HG03108 (cell line): ENCODE data around the gene SLC9A9.

ENCODE experiments used
- ATAC-seq: cut with Tn5 transposase; IDR thresholded peaks from one replicate; pipeline ENCODE4 v1.9.1; 2021; ENCODE audit warnings: moderate library complexity; ENCODE audit not compliant: unreplicated experiment

The SLC9A9 gene

DNA sequence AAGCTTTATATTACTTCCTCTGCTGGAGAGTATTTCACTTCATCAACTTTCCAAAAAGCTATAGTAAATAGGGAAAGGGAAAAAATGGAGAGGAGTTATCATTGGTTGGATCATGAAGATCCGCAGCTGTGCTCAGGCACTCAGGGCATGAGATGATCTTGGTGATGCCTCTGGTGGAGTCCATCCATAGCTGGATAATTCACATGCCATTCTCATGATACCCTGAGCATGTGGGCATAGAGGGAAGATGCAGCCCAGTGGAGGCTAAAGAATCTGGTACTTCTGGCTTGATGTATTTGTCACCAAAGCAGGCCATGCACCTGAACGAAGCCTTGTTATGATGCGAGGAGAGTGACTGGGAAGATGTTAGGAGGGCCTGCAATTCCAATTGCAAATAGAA is 578.5 kb downstream of the SLC9A9 start:
- no peak for ATAC-seq

DNA sequence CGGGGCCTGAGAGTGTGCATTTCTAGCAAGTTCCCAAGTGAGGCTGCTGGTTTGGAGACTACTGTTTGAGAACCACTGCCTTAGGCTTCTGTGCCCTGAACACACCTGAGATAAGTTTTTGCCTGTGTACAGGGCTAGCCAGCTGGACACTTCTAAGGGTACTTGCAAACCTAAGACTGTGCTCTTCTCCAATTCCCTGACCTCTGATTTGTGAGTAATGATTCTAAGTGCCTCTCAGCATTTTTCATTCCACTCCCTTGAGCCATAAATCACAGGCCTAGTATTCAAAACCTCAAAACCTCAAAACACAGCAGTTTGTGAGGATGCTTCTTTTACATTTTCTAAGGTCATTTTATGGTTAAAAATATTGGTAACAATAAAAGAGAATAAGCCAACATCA is 580.3 kb downstream of the SLC9A9 start:
- ATAC-seq = no peak

DNA sequence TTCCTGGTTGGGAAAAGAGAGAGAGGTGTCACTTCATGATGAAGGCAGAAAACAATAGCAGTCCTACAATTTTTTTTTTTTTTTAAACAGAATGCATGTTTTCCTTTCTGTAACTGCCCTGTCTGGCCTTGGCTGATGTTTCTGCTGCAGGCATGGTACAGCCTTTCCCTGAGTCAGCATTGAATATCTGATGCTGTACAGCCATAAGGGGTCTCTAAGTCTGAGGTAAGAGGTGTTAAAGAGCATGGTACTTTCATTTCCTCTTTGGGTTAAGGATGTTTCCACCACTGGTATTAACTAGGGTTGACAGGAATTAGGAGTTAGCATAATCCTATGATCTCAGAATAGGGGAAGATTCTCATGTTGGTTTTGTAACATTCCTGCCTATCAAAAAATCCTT is 581.3 kb downstream of the SLC9A9 start:
- peak; percentile 57 for ATAC-seq

DNA sequence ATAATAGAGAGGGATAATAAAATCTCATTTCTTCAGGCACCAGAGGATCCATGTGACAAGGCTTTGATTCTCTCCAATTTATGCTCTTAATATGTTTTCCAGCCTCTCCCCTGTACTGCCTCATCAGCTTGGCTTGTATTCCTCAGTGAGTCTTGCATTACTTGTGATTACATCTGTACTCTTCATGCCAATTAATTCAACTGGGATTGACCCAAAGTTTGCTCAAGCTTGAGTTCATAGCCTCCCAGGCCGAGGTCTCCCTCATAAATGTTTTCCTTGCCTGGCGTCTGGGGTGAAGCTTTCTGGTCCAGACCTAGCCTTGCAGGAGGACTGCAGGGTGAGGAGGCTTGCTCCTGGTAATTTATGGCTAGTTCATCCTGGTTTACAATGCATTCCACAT is 581.8 kb downstream of the SLC9A9 start:
- no peak for ATAC-seq

DNA sequence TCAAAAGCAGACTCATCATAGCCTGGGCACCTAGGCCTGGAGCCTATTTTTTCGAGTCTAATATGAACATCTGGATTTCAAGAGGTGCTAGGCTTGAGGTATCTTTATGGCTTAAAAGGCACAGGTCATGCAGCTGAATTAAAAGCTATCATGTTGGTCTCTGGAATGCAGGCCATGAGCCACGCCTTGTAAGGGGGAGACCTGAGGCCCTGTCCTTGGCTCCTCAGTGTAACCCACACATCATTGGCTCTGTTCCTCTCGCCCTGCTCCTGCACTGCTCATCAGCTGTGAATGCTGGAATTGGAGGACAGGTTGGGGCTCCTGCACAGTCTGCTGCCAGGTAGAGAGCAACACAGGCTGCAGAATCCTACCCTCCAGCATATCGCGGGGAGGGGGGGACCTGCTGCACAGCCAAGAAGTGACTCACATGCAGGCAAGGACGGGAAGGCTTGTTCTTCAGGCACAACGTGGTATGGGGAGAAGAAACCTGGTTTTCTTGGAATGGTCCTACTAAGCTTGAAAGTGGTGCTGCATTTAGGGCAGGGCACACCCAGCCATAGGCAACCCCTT is 582.7 kb downstream of the SLC9A9 start:
- no peak for ATAC-seq

DNA sequence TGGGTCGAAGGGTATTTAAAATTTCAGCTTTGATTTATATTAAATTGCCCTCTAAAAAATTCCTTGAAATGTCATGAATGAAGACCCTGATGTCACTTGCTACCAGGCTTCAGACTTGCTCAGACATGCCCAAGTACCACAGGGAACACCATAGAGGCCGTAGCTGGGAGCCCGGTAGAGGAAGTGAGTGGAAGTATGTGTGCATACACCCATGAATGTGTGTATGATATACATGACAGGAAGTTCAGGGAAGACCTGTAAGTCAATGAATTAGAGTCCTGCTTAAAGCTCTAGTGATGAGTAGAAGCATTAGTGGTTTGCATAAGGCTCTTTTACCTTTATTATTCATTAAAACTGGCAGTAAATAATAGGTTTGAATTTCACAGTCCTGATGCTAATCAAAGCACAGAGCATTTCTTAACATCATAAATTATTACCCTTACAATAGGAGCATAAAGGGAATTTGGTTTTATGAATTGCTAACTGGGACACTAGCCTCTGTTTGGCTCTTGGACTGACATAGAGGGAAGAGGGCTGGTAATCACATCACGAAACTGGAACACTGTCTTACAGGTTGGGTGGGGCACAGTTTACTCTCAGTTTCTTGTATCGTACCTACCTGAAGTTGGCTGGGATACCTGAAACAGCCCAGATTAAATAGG is 584.3 kb downstream of the SLC9A9 start:
- ATAC-seq = no peak

DNA sequence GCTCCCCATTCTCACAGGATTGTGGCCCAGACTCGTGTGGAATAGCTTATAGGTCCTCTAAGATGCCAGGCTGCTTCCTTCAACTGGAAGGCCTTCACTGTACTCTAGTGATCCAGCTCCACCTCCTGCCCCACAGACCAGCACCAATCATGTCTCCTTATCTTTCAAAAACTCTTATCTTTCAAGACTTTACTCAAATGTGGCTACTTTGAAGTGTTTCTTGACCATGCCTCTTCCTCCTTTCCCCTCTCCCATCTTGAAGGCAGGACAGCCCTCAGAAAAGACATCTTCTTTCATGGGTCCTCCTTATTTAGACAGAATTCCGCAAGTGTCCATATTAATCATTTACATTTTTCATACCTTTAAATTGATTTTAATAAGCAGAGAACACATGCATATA is 586.4 kb downstream of the SLC9A9 start:
- no peak for ATAC-seq

DNA sequence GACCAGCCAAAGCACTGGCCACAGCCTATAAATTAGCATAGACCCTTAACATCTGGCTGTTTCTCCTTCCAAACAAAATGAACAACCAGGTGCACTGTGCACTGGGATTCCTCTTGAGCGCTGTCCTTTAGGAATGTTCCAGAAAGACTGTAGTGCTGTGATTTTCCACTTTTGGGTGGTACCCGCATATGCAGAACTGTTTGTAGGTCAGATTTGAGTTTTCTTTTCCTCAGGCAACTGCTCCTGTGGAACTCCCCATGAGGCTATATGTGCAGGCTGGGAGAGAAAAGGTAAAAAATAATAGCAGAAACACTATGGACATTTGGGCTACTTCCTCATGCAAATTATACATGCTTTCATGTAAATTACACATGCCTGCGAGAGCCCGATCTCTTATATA is 589.6 kb downstream of the SLC9A9 start:
- no peak for ATAC-seq

DNA sequence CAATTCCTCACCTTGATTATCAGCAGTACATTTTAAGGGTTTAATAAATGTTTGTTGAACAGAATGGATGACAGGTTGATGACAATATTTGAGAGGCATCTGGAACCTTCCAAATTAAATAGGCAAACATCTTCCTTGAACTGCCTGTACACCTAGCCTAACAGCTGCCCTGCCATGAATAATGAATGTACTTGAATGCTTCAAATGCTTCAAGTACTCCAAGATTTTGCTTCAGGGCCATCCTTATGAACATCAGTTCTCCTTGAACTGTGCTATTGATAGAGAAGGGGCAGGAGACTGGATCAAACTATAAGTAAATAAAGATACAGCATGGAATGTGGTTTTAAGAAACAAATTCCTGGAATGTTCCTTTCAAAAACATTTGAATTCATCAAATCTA is 591.9 kb downstream of the SLC9A9 start:
- no peak for ATAC-seq

DNA sequence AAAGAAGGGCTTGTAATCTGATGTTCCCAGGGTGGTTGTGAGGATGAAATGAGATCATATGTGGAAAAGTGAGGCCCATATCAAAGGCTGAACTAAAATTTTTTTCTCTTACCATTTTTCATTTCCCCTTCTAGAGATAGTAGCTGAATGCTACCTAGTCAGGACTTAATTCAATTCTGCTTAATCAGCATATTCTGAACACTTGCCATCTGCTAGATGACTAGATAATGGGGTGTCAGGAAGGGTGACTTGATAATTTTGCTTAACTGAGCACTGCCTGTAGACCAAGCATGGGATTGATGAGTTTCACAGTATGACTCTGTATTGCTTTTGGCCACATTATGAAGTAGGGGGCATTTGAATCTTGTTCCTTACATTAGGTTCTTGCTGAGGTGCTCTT is 592.5 kb downstream of the SLC9A9 start:
- ATAC-seq = no peak

DNA sequence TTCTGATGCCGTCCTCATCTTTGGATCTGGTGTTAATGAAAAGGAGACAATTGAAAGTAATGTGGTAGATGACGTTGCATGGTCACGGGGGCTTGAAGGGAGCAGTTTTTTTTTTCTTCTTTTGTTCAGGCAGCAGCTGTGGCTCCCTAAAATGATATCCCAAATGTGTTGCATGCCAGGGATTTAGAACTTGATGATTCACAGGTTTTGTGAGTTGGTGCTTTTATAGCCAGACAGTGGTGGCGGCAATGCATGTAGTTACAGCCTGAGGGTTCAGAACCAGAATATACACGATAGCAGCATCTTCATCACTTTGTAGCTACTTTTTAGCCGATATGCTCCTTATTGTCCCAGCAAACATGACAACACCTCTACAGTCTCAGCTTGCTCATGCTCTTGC is 595.3 kb downstream of the SLC9A9 start:
- no peak for ATAC-seq

DNA sequence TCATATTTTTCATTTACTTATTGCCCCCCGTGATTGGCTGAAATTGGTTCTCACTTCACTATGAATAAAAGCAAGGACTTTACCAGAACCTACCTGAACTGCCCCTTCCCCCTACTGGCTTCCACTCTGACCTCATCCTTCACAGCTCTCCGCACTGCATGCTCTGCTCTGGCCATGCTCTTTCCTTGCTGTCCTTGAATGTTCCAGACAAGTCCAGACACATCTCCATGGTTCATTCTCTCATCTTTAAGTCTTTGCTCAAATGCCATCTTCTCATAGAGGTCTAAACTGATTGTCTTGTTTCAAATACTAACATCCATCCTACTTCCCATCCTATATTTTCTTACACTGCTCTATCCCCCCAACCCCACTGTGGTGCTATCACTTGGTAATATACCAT is 599.3 kb downstream of the SLC9A9 start:
- no peak for ATAC-seq

DNA sequence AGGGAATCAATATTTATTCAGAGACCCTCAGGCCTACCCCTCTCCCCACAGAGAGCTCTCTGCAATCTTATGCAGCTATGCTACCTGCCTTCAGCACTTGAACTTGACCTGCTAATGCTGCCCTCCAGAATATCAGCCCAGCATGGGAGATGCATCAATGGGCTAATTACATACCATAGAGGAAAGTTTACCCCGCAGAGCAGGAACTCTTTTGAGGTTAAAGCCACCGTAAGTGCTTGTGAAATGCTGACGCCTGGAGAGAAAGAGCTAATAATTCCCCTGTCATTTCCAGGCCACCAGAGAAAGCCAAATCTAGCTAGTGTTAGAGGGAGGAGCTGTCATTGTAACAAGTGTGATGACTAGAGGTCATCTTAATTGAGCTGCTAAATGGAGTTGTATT is 601.2 kb downstream of the SLC9A9 start:
- no peak for ATAC-seq

DNA sequence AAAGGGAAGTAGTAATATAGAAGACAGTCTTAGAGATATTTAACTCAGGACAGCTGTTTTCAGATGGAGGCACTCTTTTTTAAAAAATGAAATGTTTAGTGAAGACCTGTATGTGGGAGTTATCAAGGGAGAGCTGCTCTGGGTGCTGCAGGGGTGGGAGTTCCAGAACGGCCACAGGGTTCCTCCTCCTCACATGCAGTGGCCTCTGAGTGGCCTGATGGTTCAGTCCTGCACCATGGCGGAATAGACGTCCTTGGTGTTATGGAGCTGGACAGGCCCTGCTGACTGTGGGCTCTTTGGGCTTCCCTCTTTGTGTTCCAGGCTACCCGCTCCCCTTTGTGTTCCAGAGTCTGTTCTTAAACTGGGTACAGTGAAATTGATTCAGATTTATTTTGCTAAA is 602.6 kb downstream of the SLC9A9 start:
- ATAC-seq = no peak

DNA sequence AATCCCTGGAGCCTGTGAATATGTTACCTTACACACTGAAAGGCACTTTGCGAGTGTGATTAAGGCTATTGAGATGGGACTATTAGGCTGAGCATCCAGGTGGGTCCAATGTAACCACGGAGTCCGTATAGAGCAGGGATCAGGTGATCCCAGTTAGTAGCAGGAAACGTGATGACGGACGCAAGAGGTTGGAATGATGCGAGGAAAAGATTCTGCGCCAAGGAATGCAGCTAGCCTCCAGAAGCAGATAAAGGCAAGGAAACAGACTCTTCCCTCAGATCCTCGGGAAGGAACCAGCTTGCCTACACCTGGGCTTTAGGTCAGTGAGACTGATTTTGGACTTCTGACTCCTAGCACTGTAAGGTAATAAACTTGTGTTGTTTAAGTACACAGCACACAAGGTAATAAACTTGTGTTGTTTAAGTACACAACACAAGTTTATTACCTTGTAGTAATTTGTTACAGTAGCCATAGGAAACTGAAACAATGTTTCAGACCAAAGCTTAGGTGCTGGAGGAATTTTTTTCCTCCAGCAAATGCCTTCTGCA is 603.7 kb downstream of the SLC9A9 start:
- ATAC-seq = no peak

DNA sequence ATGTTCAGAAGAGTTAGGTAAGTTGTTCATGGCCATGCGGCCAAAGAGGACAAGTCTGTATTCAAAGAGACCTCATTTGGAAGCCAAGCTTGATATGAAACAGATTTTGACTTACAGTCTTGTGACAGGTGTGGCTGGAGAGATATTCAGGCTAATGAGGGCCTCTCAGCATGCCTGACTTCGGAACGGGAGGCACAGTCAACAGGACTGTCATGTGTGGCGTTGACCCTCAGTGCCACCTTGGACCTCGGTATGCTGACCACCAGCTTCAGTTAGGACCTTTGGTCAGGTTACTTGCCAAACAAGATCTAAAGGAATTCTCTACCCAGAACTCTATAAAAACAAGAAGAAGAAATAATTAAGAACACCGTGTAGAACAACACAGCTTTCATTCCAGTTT is 604.6 kb downstream of the SLC9A9 start:
- no peak for ATAC-seq

DNA sequence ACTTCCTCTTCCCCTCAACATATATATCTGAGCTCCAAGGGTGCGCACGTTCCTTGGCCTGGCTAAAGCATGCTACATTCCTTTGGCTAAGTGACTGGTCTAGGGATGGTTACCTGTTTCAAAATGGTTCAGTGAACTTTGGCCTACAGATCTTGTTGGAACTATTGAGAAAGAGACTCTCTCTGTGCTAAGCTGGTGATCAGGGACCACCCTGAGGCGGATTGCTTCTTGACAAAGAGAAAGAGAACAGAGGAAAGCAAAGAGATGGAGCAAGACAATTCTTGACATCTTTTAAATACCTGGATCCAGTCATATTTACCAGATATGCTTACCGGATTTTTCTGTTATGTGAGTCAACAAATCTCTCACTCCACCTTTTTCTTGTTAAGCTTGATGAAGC is 605.6 kb downstream of the SLC9A9 start:
- no peak for ATAC-seq

DNA sequence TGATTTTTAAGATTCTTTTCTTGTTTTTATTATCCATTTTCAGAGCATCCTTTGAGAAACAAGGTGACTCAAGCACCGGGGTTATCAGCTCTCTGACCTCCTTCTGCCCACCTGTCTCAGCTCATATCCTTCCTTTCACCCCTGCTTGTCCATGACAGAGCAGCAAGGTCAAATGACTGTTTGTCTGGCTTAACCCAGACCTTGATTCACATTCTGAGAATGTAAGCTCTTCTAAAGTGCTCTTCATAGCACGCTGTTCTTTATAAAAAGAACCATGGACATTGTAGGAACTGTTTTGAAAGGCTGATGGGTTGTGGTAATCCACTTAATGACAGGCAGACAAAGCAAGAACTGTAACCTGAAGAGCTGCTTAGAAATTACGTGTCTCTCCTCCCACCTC is 606.2 kb downstream of the SLC9A9 start:
- no peak for ATAC-seq

DNA sequence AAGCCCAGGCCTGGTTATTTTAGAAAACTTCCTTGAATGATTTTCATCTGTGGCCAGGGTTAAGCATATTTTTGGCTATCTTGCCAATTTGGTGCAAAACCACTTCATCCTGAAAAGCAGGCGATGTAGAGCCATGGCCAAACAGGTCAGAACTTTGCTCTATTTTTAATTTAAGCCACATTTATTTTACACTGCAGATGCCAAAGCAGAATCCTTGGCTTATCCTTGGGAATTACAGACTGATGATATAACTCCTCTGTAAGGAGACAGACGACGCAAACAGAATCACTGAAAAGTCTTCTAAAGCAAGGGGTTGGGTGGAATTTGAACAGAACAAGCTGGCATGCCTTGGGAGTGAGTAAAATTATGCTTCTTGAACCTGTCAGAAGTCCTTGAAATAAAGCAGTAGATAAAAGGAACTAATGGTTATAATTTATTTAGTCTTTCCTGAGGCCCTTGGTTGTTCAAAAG is 606.8 kb downstream of the SLC9A9 start:
- ATAC-seq = no peak

DNA sequence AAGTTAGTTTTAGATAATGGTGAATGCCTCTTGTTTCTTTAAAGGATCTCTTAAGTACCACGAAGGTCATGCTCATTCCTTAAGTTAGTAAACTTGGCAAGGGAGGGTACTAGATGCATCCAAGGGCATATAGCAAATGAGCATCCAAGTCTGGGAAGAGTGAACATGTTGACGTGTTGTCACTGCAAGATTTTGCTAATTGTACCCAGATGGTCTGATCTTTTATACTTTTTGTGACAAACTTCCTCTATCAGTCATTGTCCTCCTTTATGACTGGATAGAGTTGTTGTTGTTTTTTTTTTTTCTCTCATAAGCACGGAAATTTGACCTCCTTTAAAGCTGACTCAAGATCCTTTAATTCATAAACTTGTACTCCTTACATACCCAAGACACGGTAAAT is 607.4 kb downstream of the SLC9A9 start:
- ATAC-seq = no peak

DNA sequence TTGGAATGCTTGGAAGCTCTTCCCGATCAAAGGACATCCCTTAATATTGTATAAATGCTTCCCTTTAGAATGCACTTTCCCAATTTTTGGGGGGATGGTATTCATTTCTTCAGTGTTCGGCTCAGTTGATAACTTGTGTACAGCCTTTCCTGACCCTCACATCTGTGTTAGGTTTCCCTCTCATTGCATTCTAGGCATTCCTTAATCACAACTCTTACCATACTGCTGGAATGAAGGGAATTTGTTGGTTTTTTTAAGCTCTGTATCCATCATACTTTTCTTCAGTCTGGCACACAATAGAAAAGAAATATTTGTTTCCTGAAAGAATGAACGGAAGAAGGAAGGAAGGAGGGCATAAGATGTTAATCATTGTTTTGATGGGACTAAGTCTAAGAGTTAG is 609.2 kb downstream of the SLC9A9 start:
- ATAC-seq = no peak

DNA sequence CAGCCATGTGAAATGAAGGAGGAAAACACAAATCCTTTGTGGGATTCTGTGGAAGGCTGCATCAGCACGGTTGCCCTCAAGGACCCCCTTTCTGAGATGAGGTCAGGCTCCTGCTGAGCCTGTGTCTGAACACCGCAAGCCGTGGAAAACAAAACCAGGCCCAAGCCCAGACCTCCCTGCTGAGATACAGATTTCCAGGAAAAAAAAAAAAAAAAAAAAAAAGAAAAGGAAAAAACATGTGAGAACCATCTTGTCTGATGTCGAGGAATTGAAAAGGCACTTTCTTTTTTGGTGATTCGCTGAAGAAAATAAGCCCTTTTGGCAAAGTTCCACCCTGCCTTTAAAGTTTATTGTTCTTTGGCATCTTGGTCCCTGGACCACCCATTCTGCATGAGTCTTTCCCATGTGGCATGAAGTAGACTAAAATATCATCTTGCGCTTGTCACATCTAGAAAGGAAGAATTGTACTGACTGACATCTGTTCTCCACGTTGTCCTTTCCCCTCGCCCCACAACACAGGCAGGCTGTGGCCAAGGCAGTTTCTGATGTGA is 611.1 kb downstream of the SLC9A9 start:
- ATAC-seq = no peak
